Mesodermal cell (in vitro differentiated cells): Measurements from ENCODE around the gene KCNJ14.

Experiments
- H3K27ac ChIP-seq: 2 replicates; pipeline ENCODE4 v1.7.0; 2013; ENCODE audit warnings: mild to moderate bottlenecking, low read depth, low read length, moderate library complexity; ENCODE audit not compliant: severe bottlenecking
- H3K36me3 ChIP-seq: 2 replicates; pipeline ENCODE4 v1.7.1; 2013; ENCODE audit warnings: mild to moderate bottlenecking, low read length, moderate library complexity; ENCODE audit not compliant: control insufficient read depth, insufficient read depth
- H3K4me1 ChIP-seq: one replicate; pipeline ENCODE4 v1.7.1; 2013; ENCODE audit warnings: mild to moderate bottlenecking, low read length; ENCODE audit not compliant: insufficient read depth, control insufficient read depth, poor library complexity, severe bottlenecking
- H3K4me3 ChIP-seq: 2 replicates; pipeline ENCODE4 v1.7.0; 2013; ENCODE audit warnings: low read length, control low read depth, mild to moderate bottlenecking; ENCODE audit not compliant: insufficient read depth, poor library complexity, severe bottlenecking; ENCODE audit errors: extremely low read depth
- H3K9me3 ChIP-seq: 2 replicates; pipeline ENCODE4 v1.7.1; 2013; ENCODE audit warnings: mild to moderate bottlenecking, low read length, moderate library complexity; ENCODE audit not compliant: control insufficient read depth
- WGBS, 2 experiments: methylation state at CpG; one replicate each; pipeline ENCODE4 v1.1.5; 2013; ENCODE audit warnings: missing lambda C conversion rate in 2 of 2; ENCODE audit not compliant: insufficient coverage in 2 of 2; 5-methylcytosine and 5-hydroxymethylcytosine counted together

Gene KCNJ14

GRCh38 chr19:48458016-48458415, 2.6 kb downstream of the KCNJ14 start:
- H3K4me1 ChIP-seq, result peaks cover 4% of the 10 kb centered on the region
- peaks cover 52% of the 10 kb centered on the region for H3K36me3 ChIP-seq
- H3K9me3 ChIP-seq, result no peaks in the 10 kb centered on the region
- H3K27ac ChIP-seq, result no peak overlapping the region
- no CpG with 5 or more reads among the region's 2 CpGs for WGBS, 2 experiments
- H3K4me3 ChIP-seq, result no peak overlapping the region

- Histone ChIP-seq H3K4me3 (no peak overlapping the region), H3K27ac (no peak overlapping the region), H3K36me3 (peaks cover 26% of the 10 kb centered on the region), H3K4me1 (peaks cover 4% of the 10 kb centered on the region), H3K9me3 (no peaks in the 10 kb centered on the region)
- WGBS, 2 experiments, result 97% methylated on average over 36 of the region's 36 CpGs
These were observed 6.2 kb downstream of the KCNJ14 start for GRCh38 chr19:48461651-48461981.

GRCh38 chr19:48461982-48462655, 6.7 kb downstream of the KCNJ14 start:
- Histone ChIP-seq H3K4me1 (peaks cover 4% of the 10 kb centered on the region), H3K36me3 (peaks cover 21% of the 10 kb centered on the region), H3K4me3 (no peak overlapping the region), H3K9me3 (no peaks in the 10 kb centered on the region), H3K27ac (no peak overlapping the region)
- 91 to 97% methylated on average over 57 to 62 of the region's 62 CpGs for WGBS, 2 experiments

- Histone ChIP-seq H3K4me3 (no peak overlapping the region), H3K27ac (no peak overlapping the region), H3K9me3 (no peaks in the 10 kb centered on the region), H3K4me1 (peaks cover 5% of the 10 kb centered on the region), H3K36me3 (peaks cover 16% of the 10 kb centered on the region)
- WGBS, 2 experiments, result 100% methylated on average over 1 of the region's 1 CpG; no CpG with 5 or more reads in 1 of the 2 experiments
These were observed 9.8 kb downstream of the KCNJ14 start for GRCh38 chr19:48465215-48465614.

GRCh38 chr19:48466561-48467325, 11.4 kb downstream of the KCNJ14 start:
- H3K4me1 ChIP-seq, result peaks cover 7% of the 10 kb centered on the region
- H3K27ac ChIP-seq, result no peak overlapping the region
- 84 to 94% methylated on average over 12 to 14 of the region's 16 CpGs for WGBS, 2 experiments
- H3K4me3 ChIP-seq, result no peak overlapping the region
- no peaks in the 10 kb centered on the region for H3K9me3 ChIP-seq
- H3K36me3 ChIP-seq, result peaks cover 28% of the 10 kb centered on the region

- Histone ChIP-seq H3K4me3 (peak overlapping the region; percentile 82), H3K27ac (peak overlapping the region; percentile 99), H3K9me3 (no peaks in the 10 kb centered on the region), H3K4me1 (peaks cover 7% of the 10 kb centered on the region), H3K36me3 (peaks cover 46% of the 10 kb centered on the region)
- WGBS, 2 experiments, result 0 to 1% methylated on average over 35 to 36 of the region's 36 CpGs
These were observed 13.5 kb downstream of the KCNJ14 start for GRCh38 chr19:48468772-48469288.

GRCh38 chr19:48469289-48469881, 14.0 kb downstream of the KCNJ14 start, which contains the start of gene CYTH2:
TSS of gene CYTH2 (plus strand) at chr19:48469369. CDS start at chr19:48469508, 139 bp downstream.
- Histone ChIP-seq H3K27ac (peak within 1 kb of the TSS; percentile 99), H3K4me1 (peaks cover 7% of the 10 kb centered on the region), H3K4me3 (peak within 1 kb of the TSS; percentile 82), H3K9me3 (no peaks in the 10 kb centered on the region), H3K36me3 (peaks cover 46% of the 10 kb centered on the region)
- WGBS, 2 experiments, result 0 to 1% methylated on average over 46 to 56 of the region's 66 CpGs

- Histone ChIP-seq H3K27ac (peak overlapping the region; percentile 99), H3K36me3 (peaks cover 53% of the 10 kb centered on the region), H3K4me3 (peak overlapping the region; percentile 82), H3K4me1 (peaks cover 7% of the 10 kb centered on the region), H3K9me3 (no peaks in the 10 kb centered on the region)
- 67 to 72% methylated on average over 16 to 18 of the region's 20 CpGs for WGBS, 2 experiments
These were observed 14.7 kb downstream of the KCNJ14 start for GRCh38 chr19:48469934-48470680.

GRCh38 chr19:48470856-48471255, 15.5 kb downstream of the KCNJ14 start:
- peaks cover 7% of the 10 kb centered on the region for H3K4me1 ChIP-seq
- 98% methylated on average over 6 to 9 of the region's 10 CpGs for WGBS, 2 experiments
- peak overlapping the region; percentile 82 for H3K4me3 ChIP-seq
- H3K36me3 ChIP-seq, result peaks cover 60% of the 10 kb centered on the region
- H3K27ac ChIP-seq, result no peak overlapping the region
- no peaks in the 10 kb centered on the region for H3K9me3 ChIP-seq

GRCh38 chr19:48471836-48472235, 16.5 kb downstream of the KCNJ14 start:
- peaks cover 69% of the 10 kb centered on the region for H3K36me3 ChIP-seq
- no peaks in the 10 kb centered on the region for H3K9me3 ChIP-seq
- 89 to 96% methylated on average over 4 of the region's 4 CpGs for WGBS, 2 experiments
- no peak overlapping the region for H3K4me3 ChIP-seq
- H3K4me1 ChIP-seq, result peaks cover 7% of the 10 kb centered on the region
- no peak overlapping the region for H3K27ac ChIP-seq
